Trophoblast cell (in vitro differentiated cells and primary cell): ENCODE measurements around the gene FYB1.
"Not testable (repeated sequence)": the region's sequence is repeated elsewhere in the genome, so short reads cannot be mapped to it uniquely, and the experiment has no call there.

Experiments used
- DNase-seq, 2 donors: peaks; one replicate each; pipeline ENCODE4 v3.0.0-alpha.2; 2016
- H2AFZ ChIP-seq: 2 replicates; pipeline ENCODE4 v1.6.1; 2013; ENCODE audit warnings: low read length, moderate library complexity, mild to moderate bottlenecking; ENCODE audit not compliant: insufficient read depth, poor library complexity
- H2AK5ac ChIP-seq: 2 replicates; pipeline ENCODE4 v1.6.1; 2013; ENCODE audit warnings: mild to moderate bottlenecking, low read length
- H2BK120ac ChIP-seq: 2 replicates; pipeline ENCODE4 v1.6.1; 2013; ENCODE audit warnings: low read length, mild to moderate bottlenecking, moderate library complexity; ENCODE audit not compliant: insufficient read depth, poor library complexity
- H2BK12ac ChIP-seq: 2 replicates; pipeline ENCODE4 v1.6.1; 2013; ENCODE audit warnings: mild to moderate bottlenecking, low read length, moderate library complexity
- H2BK5ac ChIP-seq: 2 replicates; pipeline ENCODE4 v1.6.1; 2013; ENCODE audit warnings: low read length, low read depth, moderate library complexity, mild to moderate bottlenecking; ENCODE audit not compliant: poor library complexity
- H3K14ac ChIP-seq: 2 replicates; pipeline ENCODE4 v1.6.1; 2013; ENCODE audit warnings: mild to moderate bottlenecking, low read length
- H3K18ac ChIP-seq: 2 replicates; pipeline ENCODE4 v1.6.1; 2013; ENCODE audit warnings: mild to moderate bottlenecking, low read length
- H3K23ac ChIP-seq: 2 replicates; pipeline ENCODE4 v1.6.1; 2013; ENCODE audit warnings: low read length
- H3K27ac ChIP-seq: 2 replicates; pipeline ENCODE4 v1.5.1; 2013; ENCODE audit warnings: low read depth, mild to moderate bottlenecking, inconsistent platforms, low read length, moderate library complexity
- H3K27me3 ChIP-seq: 2 replicates; pipeline ENCODE4 v1.6.1; 2013; ENCODE audit warnings: inconsistent platforms, mild to moderate bottlenecking, low read length, moderate library complexity; ENCODE audit not compliant: insufficient read depth
- H3K36me3 ChIP-seq, 2 experiments: 1 replicate in 1 of 2; 2 replicates in 1 of 2; pipeline ENCODE4 v1.6.1; 2013; ENCODE audit warnings: low read length in 2 of 2, mild to moderate bottlenecking in 2 of 2, moderate library complexity in 1 of 2; ENCODE audit not compliant: insufficient read depth in 2 of 2, control insufficient read depth in 1 of 2
- H3K4ac ChIP-seq: 2 replicates; pipeline ENCODE4 v1.6.1; 2013; ENCODE audit warnings: low read depth, mild to moderate bottlenecking, low read length, moderate library complexity
- H3K4me1 ChIP-seq, 2 experiments: 1 replicate in 1 of 2; 2 replicates in 1 of 2; pipeline ENCODE4 v1.6.1; 2013; ENCODE audit warnings: low read length in 2 of 2, mild to moderate bottlenecking in 2 of 2, moderate library complexity in 1 of 2; ENCODE audit not compliant: insufficient read depth in 2 of 2, control insufficient read depth in 1 of 2
- H3K4me2 ChIP-seq: 2 replicates; pipeline ENCODE4 v1.6.1; 2013; ENCODE audit warnings: inconsistent platforms, mild to moderate bottlenecking, low read length, moderate library complexity
- H3K4me3 ChIP-seq: 2 replicates; pipeline ENCODE4 v1.5.1; 2013; ENCODE audit warnings: mild to moderate bottlenecking, low read depth, low read length, inconsistent platforms
- H3K79me1 ChIP-seq: one replicate; pipeline ENCODE4 v1.6.1; 2013; ENCODE audit warnings: low read length
- H3K79me2 ChIP-seq: 2 replicates; pipeline ENCODE4 v1.6.1; 2013; ENCODE audit warnings: low read length, mild to moderate bottlenecking; ENCODE audit not compliant: control insufficient read depth, insufficient read depth, poor library complexity
- H3K9ac ChIP-seq: 2 replicates; pipeline ENCODE4 v1.6.1; 2013; ENCODE audit warnings: mild to moderate bottlenecking, low read length
- H3K9me3 ChIP-seq: 2 replicates; pipeline ENCODE4 v1.6.1; 2013; ENCODE audit warnings: low read depth, mild to moderate bottlenecking, control low read depth, inconsistent platforms, low read length; ENCODE audit not compliant: insufficient read depth
- H4K12ac ChIP-seq: 2 replicates; pipeline ENCODE4 v1.6.1; 2013; ENCODE audit warnings: low read depth, mild to moderate bottlenecking, low read length, moderate library complexity
- H4K8ac ChIP-seq: 2 replicates; pipeline ENCODE4 v1.6.1; 2013; ENCODE audit warnings: low read depth, mild to moderate bottlenecking, low read length, moderate library complexity
- H4K91ac ChIP-seq: one replicate; pipeline ENCODE4 v1.6.1; 2013; ENCODE audit warnings: low read depth, mild to moderate bottlenecking, low read length, moderate library complexity
- WGBS: extraction: QIAGEN DNeasy Blood & Tissue Kit; methylation state at CpG from one replicate; pipeline ENCODE4 v1.1.7; 2013; ENCODE audit warnings: missing lambda C conversion rate; ENCODE audit not compliant: insufficient read length, insufficient coverage; ENCODE audit errors: extremely low coverage; 5-methylcytosine and 5-hydroxymethylcytosine counted together

The FYB1 gene

GRCh38 chr5:39179561-39179960 is 39.8 kb downstream of the FYB1 start:
- not testable (repeated sequence) for H3K4me1 ChIP-seq, H3K27me3 ChIP-seq, H2AFZ ChIP-seq, H3K4ac ChIP-seq, H3K9ac ChIP-seq, H3K79me2 ChIP-seq, H2BK5ac ChIP-seq, H3K36me3 ChIP-seq, H3K23ac ChIP-seq, H2BK12ac ChIP-seq, H4K91ac ChIP-seq, H3K79me1 ChIP-seq, H3K18ac ChIP-seq, DNase-seq, H2BK120ac ChIP-seq, H2AK5ac ChIP-seq, H4K8ac ChIP-seq, H3K4me3 ChIP-seq, H3K14ac ChIP-seq, H3K27ac ChIP-seq, H3K4me2 ChIP-seq, H4K12ac ChIP-seq, H3K9me3 ChIP-seq
- no CpG with 5 or more reads among the region's 3 CpGs for WGBS

GRCh38 chr5:39178861-39179260 is 40.5 kb downstream of the FYB1 start:
- Histone ChIP-seq H2BK120ac (no peak overlapping the region), H2BK12ac (no peak overlapping the region), H3K18ac (no peak overlapping the region), H3K9me3 (no peaks in the 10 kb centered on the region), H2BK5ac (no peak overlapping the region), H3K79me1 (no peaks in the 10 kb centered on the region), H3K36me3 (no peaks in the 10 kb centered on the region), H2AFZ (no peak overlapping the region), H3K27me3 (no peaks in the 10 kb centered on the region), H4K8ac (no peak overlapping the region), H3K4ac (no peak overlapping the region), H3K4me2 (no peak overlapping the region), H4K91ac (no peak overlapping the region), H3K27ac (no peak overlapping the region), H3K23ac (no peak overlapping the region), H2AK5ac (no peak overlapping the region), H3K9ac (no peak overlapping the region), H3K79me2 (no peaks in the 10 kb centered on the region), H3K14ac (no peak overlapping the region), H3K4me1 (no peaks in the 10 kb centered on the region), H4K12ac (no peak overlapping the region), H3K4me3 (no peak overlapping the region)
- WGBS, result no CpG with 5 or more reads among the region's 8 CpGs
- DNase-seq, result no peak

- Histone ChIP-seq H3K18ac (no peak overlapping the region), H3K9me3 (no peaks in the 10 kb centered on the region), H4K12ac (no peak overlapping the region), H3K79me1 (no peaks in the 10 kb centered on the region), H2BK5ac (no peak overlapping the region), H3K4ac (no peak overlapping the region), H4K8ac (no peak overlapping the region), H2BK12ac (no peak overlapping the region), H3K27me3 (no peaks in the 10 kb centered on the region), H3K9ac (no peak overlapping the region), H2AFZ (no peak overlapping the region), H3K14ac (no peak overlapping the region), H4K91ac (no peak overlapping the region), H2AK5ac (no peak overlapping the region), H2BK120ac (no peak overlapping the region), H3K23ac (no peak overlapping the region), H3K4me1 (no peaks in the 10 kb centered on the region), H3K4me2 (no peak overlapping the region), H3K36me3 (no peaks in the 10 kb centered on the region), H3K79me2 (no peaks in the 10 kb centered on the region), H3K4me3 (no peak overlapping the region), H3K27ac (no peak overlapping the region)
- WGBS, result no CpG with 5 or more reads among the region's 3 CpGs
- peak in 1 of 2 donors; percentile 38 for DNase-seq
Observed at GRCh38 chr5:39178171-39178570, 41.2 kb downstream of the FYB1 start.

- Histone ChIP-seq H3K9me3 (no peaks in the 10 kb centered on the region), H2AFZ (no peak overlapping the region), H3K79me2 (no peaks in the 10 kb centered on the region), H3K18ac (no peak overlapping the region), H2AK5ac (no peak overlapping the region), H3K36me3 (no peaks in the 10 kb centered on the region), H2BK12ac (no peak overlapping the region), H2BK120ac (no peak overlapping the region), H2BK5ac (no peak overlapping the region), H3K9ac (no peak overlapping the region), H4K8ac (no peak overlapping the region), H3K79me1 (no peaks in the 10 kb centered on the region), H3K27me3 (no peaks in the 10 kb centered on the region), H3K4ac (no peak overlapping the region), H3K14ac (no peak overlapping the region), H3K27ac (no peak overlapping the region), H3K23ac (no peak overlapping the region), H3K4me2 (no peak overlapping the region), H4K91ac (no peak overlapping the region), H3K4me1 (no peaks in the 10 kb centered on the region), H3K4me3 (no peak overlapping the region), H4K12ac (no peak overlapping the region)
- no CpG with 5 or more reads among the region's 3 CpGs for WGBS
- no peak for DNase-seq
Observed at GRCh38 chr5:39177631-39177964, 41.8 kb downstream of the FYB1 start.
